ENCODE measurements around the gene ST6GALNAC6.

GRCh38 chr9:127905788-127906191 lies 6.4 kb upstream of the ST6GALNAC6 start:
- TF ChIP-seq, protein P1, sequence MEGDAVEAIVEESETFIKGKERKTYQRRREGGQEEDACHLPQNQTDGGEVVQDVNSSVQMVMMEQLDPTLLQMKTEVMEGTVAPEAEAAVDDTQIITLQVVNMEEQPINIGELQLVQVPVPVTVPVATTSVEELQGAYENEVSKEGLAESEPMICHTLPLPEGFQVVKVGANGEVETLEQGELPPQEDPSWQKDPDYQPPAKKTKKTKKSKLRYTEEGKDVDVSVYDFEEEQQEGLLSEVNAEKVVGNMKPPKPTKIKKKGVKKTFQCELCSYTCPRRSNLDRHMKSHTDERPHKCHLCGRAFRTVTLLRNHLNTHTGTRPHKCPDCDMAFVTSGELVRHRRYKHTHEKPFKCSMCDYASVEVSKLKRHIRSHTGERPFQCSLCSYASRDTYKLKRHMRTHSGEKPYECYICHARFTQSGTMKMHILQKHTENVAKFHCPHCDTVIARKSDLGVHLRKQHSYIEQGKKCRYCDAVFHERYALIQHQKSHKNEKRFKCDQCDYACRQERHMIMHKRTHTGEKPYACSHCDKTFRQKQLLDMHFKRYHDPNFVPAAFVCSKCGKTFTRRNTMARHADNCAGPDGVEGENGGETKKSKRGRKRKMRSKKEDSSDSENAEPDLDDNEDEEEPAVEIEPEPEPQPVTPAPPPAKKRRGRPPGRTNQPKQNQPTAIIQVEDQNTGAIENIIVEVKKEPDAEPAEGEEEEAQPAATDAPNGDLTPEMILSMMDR (IDR thresholded peaks at IDR 0.05): no peak
- TF ChIP-seq EZH2 (IDR thresholded peaks at IDR 0.05; ENCODE audit: borderline replicate concordance, insufficient read depth, low read depth, low read length, poor library complexity, severe bottlenecking): no peak

Measured in B cell (primary cell).